HG02610 (cell line): ENCODE measurements around the gene RHD.
"Not testable (repeated sequence)": the region's sequence is repeated elsewhere in the genome, so short reads cannot be mapped to it uniquely, and the experiment has no call there.

Source experiments
- ATAC-seq: cut with Tn5 transposase; IDR thresholded peaks from one replicate; pipeline ENCODE4 v1.9.1; 2021; ENCODE audit warnings: mild to moderate bottlenecking, moderate library complexity; ENCODE audit not compliant: unreplicated experiment

RHD gene

DNA sequence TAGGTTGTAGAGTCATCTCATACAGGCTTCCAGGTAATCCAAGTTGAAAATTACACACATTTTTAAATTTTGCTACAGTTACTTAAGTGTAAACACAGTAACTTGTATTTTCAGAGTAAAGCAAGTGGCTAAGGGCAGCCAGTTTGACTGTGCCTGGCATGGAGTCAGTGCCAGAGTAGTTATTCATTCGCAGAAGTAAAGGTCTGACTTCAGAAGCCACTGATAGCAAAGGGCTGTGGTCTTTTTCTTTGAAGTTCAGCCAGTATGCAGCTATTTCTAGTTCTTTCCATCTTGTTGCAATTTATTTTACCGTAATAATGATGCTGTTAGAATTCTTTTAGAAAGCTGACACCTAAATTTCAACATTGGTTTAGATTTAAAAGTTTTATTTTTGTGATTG lies 75.2 kb downstream of the RHD start:
- no peak for ATAC-seq

DNA sequence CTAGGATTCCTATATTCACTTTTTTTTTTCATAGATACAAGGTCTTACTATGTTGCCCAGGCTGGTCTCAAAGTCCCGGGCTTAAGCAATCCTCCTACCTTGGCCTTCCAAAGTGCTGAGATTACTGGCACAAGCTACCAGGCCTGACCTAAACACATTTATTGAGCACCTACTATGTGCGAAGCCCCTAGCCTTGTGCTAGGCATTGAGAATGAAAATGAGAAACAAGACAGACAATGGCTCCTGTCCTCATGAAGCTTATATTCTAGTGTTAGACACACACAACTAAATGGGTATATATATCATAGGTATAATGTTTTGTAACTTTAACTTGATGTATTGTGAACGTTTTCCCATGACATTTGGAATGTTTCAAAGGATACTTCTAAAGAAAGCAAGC lies 77.3 kb downstream of the RHD start:
- ATAC-seq: no peak

DNA sequence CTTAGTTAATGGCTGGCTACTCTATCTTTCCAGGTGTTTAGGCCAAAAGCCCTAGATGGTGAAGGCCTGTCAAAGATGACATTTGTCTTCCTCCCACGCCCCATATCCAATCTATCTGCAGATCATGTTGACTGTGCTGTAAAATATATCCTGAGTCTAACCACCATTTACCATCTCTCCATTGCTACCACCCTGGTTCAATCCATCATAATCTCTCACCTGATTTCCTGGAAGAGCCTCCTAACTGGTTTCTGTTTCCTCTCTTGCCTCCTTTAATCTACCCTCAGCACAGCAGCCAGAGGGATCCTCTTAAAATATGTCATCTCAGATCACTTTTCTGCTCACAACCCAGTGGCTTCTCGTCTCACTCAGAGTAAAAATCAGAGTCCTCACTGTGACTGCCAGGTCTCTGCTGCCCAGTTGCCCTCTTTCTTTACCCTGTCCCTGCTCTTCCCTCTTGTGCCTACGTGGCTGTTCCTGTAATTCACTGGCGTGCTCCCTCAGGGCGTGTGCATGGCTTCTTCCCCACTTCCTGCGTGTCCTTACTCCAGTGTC lies 83.6 kb downstream of the RHD start:
- no peak for ATAC-seq

DNA sequence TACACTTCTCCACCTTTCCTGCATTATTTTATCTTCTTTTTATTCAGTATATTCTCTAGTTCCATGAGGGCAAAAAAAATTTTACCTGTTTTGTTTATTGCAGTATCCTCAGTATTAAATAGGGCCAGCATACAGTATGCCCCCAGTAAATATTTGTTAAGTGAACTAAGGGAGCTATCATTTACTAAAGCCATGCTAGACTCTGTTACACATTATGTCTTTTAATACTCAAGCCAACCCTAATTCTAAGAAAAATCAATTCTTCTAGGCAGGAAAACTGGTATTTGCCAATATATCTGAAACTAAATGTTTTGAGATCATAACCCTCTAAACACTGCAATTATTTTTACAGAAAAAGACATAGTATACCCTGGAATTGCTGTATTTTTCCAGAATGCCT lies 84.1 kb downstream of the RHD start:
- no peak for ATAC-seq

DNA sequence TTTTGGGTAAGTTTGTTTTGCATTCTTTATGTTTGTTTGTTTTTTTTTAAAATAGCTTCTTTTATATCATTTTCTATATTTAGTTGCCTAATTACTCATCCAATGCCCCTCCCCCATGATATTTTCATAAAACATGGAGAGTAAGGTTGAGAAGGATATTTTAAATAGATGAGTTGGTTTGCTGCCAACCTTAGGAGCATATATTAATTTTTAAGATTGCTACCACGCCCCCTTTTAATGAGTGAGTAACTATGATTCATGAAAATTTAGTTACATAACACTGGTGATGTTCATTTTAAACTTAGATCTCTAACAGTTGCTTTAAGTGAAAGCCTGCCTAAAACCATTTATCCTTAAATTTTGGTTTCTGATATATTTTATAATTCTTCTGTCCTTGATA lies 84.5 kb downstream of the RHD start:
- ATAC-seq: no peak

DNA sequence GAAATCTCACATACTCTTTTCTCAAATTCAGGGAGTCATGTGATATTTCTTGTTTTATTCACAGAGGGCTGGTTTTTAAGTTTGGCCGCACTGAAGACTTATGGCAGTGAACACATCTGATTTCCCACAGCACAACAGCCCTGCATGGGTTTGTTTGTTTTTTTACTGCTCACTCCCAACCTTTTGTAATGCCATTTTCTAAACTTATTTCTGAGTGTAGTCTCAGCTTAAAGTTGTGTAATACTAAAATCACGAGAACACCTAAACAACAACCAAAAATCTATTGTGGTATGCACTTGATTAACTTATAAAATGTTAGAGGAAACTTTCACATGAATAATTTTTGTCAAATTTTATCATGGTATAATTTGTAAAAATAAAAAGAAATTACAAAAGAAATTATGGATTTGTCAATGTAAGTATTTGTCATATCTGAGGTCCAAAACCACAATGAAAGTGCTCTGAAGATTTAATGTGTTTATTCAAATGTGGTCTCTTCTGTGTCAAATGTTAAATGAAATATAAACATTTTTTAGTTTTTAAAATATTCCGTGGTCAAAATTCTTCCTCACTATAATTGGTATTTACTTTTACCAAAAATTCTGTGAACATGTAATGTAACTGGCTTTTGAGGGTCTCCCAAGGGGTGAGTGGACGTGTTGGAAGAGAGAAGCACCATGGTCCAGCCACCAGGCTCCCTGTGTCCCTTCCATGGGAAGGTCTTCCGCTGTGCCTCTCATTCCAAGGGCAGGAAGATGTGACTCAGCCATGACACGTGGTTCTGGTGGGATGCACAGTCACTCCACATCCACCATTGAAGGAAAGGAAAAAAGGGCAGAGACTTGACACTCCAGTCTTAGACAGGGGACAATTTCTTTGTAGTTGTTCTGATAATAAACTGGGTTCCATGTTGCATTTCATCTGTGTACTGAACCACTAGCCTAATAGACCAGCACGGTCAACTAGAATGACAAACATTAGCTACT lies 88.6 kb downstream of the RHD start:
- ATAC-seq: no peak

DNA sequence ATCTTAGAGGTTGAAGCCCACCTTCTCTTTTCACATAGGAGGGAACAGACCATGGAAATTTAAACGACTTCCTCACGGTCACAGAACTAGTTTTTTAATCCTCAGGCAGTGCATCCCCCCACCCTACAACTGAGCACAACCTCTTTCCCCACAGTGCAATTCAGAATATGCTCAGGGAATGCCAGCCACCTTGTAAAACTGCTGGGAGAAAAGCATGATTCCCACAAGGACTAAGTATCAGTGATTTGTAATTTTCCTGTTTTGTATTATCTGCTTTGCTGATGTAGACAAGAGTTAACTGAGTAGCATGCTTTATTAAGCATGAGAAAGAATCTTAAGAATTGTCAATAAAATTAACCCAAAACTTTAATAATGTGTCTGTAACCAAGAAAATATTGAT lies 89.6 kb downstream of the RHD start:
- no peak for ATAC-seq

DNA sequence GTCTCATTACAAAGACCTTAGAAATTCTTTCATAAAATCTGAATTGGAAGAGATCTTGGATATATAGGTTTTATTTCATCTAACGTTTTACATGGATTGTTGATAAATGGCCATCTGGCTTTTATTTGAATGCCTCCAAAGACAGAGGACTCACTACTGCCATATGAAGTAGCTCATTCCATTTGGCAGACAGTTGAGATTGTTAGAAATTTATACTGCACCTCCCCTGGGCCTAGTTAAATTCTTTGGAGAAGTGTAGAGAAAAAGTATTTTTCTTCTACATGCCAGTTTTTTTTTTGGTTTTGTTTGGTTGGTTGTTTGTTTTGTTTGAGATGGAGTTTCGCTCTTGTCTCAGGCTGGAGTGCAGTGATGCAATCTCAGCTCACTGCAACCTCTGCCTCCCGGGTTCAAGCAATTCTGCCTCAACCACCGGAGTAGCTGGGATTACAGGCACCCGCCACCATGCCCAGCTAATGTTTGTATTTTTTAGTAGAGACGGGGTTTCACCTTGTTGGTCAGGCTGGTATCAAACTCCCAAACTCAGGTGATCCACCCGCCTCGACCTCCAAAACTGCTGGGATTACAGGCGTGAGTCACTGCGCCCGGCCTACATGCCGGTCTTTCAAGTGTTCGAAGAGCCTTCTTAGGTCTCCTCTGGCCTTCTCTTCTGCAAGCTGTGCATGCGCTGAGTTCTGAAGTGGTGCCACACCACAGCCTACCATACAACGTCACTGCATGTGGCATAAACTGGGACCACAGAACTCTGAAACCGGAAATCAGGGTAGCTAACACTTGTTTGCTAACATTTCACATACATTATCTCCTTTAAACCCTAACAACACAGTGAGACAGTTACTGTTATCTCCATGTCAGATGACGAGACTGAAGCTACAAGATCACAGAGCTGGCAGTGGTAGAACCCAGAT lies 90.6 kb downstream of the RHD start:
- not testable (repeated sequence) for ATAC-seq

DNA sequence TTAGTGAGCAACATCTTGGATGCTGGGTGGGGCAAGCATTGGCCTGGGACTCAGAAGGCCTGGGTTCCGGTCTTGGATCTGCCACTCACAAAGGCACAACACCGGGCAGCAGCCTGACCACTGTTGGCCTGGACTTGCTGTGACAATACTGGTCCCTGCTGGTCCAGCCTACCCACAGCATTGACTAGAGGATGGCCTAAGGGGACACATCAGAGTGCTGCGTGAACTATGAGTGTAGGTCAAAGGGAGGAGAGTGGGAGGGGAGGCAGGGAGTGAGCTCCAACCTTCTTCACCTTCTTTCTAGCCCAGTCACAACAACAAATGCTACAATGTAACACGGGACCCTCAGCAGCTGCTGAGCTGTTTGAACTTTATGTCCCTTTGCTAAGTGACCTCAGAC lies 96.9 kb downstream of the RHD start:
- no peak for ATAC-seq

DNA sequence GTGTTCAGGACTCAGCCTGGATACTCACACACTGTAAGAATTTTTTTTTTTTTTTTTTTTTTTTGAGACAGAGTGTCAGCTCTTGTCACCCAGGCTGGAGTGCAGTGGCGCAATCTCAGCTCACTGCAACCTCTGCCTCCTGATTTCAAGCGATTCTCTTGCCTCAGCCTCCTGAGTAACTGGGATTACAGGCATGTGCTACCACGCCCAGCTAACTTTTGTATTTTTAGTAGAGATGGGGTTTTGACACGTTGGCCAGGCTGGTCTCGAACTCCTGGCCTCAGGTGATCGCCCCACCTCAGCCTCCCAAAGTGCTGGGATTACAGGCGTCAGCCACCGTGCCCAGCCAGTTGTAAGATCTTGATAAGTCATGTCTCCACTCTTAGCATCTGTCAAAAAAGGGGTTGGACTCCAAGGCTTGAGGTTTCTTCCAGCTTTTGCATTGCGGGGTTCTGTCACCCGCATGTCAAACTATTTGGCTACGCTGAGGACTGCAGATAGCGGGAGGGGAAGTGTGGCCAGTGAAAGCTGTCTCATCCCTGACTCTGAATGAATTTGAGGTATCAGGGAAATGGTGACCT lies 97.5 kb downstream of the RHD start:
- ATAC-seq: not testable (repeated sequence)

DNA sequence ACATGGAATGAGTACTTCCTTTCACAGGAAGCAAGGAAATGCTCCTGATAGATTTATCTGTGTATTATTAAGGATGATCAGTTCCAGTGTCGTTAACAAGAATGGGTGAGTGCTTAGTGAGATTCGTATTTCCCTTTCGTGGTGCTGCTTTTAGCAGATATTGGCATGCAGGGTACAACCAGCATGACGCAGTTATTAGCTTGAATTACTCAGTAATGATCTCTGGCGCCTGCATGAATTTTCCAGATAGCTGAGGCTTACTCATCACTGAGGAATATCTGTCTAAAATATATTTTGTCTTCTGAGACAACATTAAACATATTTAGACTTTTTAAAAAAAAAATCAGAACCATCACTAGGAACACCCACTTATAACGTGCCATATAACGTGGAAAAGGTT lies 99.4 kb downstream of the RHD start:
- ATAC-seq: not testable (repeated sequence)

DNA sequence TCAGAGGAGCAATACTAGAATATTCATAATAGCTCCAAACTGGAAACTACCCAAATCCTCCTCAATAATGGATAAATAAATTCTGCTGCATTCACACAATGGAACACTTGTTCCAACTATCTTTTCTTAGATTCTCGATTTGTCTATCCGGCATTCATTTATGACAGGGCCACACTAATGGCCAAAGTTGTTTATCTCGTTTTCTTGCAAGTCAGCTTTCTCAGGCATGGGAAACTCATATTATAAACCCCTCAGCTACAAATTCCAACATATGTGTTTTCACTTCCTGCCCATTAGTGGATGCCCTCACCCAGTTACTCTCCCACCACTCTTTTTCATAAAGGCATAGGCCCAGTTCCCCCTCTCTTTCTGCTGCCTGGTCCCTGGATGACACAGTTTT lies 106.1 kb downstream of the RHD start:
- ATAC-seq: not testable (repeated sequence)
